NB4 (cell line): Measurements from ENCODE around the gene ZNF75A.
A peak's percentile ranks its signal among the peaks of the same experiment; 100 is the strongest.

ENCODE experiments used
- DNase-seq: peaks from one replicate; pipeline ENCODE4 v3.0.0; 2010; ENCODE audit warnings: low read depth
- H3K4me3 ChIP-seq: one replicate; pipeline ENCODE4 v1.5.1; 2011; ENCODE audit warnings: mild to moderate bottlenecking, low read depth, low read length, moderate library complexity
- CTCF ChIP-seq: IDR thresholded peaks from one replicate; pipeline ENCODE4 v1.5.1; 2012; ENCODE audit warnings: low read depth, low read length
- MAX ChIP-seq: IDR thresholded peaks from 2 replicates; pipeline ENCODE4 v1.6.1; 2011; ENCODE audit warnings: low read depth, low read length
- MYC ChIP-seq: IDR thresholded peaks from 2 replicates; pipeline ENCODE4 v1.6.1; 2011; ENCODE audit warnings: low read depth, low read length
- POLR2A ChIP-seq: IDR thresholded peaks from 2 replicates; pipeline ENCODE4 v1.6.1; 2011; ENCODE audit warnings: mild to moderate bottlenecking; ENCODE audit not compliant: insufficient read length; ENCODE audit errors: extremely low read depth

Gene ZNF75A

GRCh38 chr16:3285131-3285530 is 20.2 kb upstream of the ZNF75A start:
- DNase-seq = no peak
- peak overlapping the region; percentile 97 for H3K4me3 ChIP-seq
- TF ChIP-seq POLR2A (no peak), MYC (no peak), MAX (no peak), CTCF (no peak)

GRCh38 chr16:3289998-3290673 is 15.2 kb upstream of the ZNF75A start:
- DNase-seq = no peak
- TF ChIP-seq CTCF (no peak), POLR2A (no peak), MAX (no peak), MYC (no peak)
- H3K4me3 ChIP-seq = no peak overlapping the region

- no peak overlapping the region for H3K4me3 ChIP-seq
- TF ChIP-seq POLR2A = no peak
- TF ChIP-seq CTCF = no peak
- no peak for TF ChIP-seq MAX
- TF ChIP-seq MYC = no peak
- no peak for DNase-seq
Measured at GRCh38 chr16:3292604-3293003, 12.7 kb upstream of the ZNF75A start.

- H3K4me3 ChIP-seq = no peak overlapping the region
- DNase-seq = no peak
- TF ChIP-seq MYC = no peak
- TF ChIP-seq POLR2A = no peak
- no peak for TF ChIP-seq CTCF
- TF ChIP-seq MAX = no peak
Measured at GRCh38 chr16:3295209-3295608, 10.1 kb upstream of the ZNF75A start.

GRCh38 chr16:3295783-3296182 is 9.5 kb upstream of the ZNF75A start:
- H3K4me3 ChIP-seq = no peak overlapping the region
- DNase-seq = no peak
- no peak for TF ChIP-seq POLR2A

- TF ChIP-seq CTCF (no peak), POLR2A (no peak), MAX (no peak), MYC (no peak)
- H3K4me3 ChIP-seq = peak overlapping the region; percentile 78
- peak; percentile 45 for DNase-seq
Measured at GRCh38 chr16:3304370-3304769, 927 bp upstream of the ZNF75A start.
